Measurements from ENCODE around the gene C1QTNF1.
"Not testable (repeated sequence)": the region's sequence is repeated elsewhere in the genome, so short reads cannot be mapped to it uniquely, and the experiment has no call there.

Gene C1QTNF1

DNA sequence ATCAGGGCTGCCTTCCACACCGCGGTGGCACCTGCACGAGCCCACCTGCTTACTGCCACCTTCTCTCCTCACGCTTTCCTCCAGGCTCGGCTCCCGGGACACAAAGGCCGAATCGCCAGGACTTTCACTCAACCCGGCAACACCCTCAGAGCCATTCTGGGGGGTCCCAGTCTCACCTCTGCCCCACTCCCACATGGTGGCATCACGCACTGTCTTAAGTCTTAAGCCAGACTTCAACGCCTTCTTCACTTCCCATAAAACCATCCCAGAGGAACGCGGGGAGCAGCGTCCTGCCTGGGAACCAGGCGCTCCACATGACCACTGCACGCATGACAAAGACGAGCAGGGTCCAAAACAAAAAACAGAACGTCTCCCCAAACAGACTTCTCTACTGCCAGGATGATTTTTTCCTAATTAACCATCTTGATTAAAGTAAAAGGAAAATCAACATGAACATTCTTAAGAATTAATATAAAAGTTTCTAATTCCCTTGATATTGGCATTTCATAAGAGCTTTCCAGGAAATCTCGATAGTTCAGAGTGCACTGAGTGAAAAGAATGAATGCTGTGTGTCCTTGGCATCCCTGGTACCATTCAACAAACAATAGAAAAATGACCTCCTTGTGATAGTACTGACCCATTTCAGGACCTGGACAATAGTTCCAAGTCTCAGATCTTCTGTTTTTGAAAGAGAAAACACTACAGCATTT, 17.0 kb upstream of the C1QTNF1 start:
- DNase-seq: no peak

DNA sequence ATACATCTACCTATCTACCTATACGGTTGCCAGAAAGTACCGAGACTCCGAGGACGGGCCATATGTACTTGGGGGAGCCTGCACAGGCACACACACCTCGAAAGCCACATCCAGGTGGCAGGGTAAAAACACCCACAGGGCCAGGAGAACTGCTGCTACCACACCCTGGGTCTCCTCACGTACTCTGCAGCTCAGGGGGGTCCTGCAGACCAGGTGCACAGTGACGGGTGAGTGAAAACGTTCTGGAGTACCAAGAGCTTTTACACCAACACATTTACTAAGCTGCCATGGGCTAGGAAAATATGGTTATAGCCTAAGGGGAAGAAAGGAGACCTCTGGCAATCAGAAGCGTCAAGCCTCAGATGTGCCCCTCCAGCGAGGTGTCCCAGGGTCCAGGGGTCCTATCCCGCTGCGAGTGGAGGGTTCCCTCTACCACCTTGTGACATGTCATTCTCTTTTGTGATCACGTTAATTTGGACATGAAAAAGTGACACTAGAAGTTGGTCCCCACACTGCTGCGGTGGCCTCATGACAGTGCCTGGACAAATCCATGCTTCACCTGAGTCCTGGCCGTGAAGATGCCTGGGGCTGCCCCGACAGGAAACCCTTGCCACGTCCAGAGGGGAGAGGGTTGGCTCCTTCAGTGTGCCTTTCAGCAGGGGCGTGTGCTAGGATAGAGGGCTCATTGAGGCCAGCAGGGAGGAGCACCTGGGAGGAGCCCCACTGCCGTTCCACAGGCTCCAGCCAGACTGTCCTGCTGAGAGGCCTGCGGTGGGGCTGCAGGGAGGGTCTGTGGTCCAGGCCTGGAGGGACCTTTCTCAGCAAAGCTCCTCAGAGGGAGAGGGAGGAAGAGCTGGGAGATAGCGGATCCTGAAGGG, 16.2 kb upstream of the C1QTNF1 start:
- DNase-seq: no peak

DNA sequence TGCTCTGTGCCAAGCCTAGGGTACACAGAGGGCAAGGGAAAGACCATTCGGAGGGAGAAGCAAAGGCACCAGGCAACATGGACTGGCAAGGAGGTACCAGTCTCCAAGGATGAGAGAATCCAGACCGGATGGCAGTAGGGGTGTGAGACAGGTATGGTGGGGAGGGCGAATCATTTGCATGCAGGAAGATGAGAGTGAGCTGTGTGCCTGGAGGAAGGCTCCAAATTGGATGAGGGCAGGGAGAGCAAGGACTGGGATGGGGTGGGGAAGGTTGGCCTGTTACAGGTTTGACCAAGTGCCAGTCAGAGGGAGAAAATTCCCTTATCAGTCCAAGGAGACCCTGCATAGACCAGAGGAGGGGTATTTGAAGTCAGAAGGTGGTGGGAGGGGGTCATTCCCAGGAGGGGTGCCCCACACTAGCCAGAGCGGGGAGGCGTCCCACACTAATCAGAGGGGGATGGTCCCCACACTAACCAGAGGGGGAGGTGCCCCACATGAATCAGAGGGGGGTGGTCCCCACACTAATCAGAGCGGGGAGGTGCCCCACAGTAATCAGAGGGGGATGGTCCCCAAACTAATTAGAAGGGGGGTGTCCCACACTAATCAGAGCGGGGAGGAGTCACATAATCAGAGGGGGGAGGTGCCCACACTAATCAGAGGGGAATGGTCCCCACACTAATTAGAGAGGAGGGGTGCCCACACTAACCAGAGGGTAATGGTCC, 15.1 kb upstream of the C1QTNF1 start:
- no peak for DNase-seq

DNA sequence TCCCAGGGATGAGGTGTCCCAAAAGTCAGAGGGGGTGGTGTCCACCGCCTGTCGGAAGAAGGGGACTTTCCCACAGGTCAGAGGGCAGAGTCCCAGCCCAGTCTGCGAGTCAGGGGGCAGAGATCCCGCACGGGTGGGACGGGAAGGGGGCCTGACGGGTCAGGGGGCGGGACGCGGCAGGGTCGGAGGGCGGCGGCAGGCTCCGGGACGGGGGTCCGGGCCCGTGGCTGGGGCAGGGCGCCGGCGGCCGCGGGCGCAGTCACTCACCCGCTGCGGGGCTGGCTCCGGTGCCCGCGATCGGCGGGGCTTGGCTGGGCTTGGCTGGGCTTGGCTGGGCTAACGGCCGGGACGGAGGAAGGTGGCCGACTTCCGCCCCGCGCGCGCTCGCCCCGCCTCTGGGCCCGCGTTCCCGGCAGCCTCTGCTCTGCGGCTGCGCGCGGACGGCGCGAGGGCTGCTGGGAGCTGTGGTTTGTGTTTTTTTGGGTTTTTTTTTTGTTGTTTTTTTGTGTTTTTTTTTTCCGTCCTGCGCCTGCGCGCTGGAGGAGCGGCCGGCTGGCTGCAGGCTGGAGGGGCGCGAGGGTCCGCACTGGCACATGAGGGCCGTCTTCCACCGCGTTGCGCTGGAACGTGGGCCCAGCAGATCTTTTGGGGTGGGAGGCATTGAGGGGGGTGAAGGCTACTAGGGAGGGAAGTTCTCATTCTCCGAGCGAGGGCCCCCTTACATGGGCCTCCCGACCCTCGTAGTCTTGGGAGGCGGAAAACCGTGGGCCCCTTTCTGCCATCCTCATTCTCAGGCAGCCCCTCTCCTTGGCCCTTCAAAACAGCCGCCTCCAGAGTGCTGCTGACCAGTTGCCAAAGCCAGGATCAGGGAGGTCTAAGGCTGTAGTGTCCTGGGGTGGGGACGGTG, 14.3 kb upstream of the C1QTNF1 start, which contains the start of gene CANT1:
CANT1 (minus strand) TSS at position 368 of the 907 bp plus-strand sequence. CDS start 12,142 bp downstream, outside the sequence.
- peak; percentile 77 to 80 for DNase-seq

DNA sequence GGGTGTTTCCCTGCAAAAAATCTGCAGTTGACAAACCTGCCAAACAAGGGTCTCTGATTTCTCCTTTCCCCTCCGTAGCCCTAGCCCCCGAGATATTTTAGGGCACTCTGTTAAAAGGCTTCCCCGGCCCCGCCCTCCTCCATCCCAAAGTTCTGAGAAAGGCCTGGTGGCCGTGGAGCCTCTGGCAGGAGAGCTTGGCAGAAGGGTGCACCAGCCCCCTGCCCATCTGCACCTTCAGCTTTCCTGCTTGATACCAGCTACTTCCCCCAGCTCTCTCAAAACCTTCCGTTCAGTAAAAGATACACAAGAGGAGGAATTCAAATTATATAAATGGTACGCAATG, 13.7 kb upstream of the C1QTNF1 start:
- no peak for DNase-seq

DNA sequence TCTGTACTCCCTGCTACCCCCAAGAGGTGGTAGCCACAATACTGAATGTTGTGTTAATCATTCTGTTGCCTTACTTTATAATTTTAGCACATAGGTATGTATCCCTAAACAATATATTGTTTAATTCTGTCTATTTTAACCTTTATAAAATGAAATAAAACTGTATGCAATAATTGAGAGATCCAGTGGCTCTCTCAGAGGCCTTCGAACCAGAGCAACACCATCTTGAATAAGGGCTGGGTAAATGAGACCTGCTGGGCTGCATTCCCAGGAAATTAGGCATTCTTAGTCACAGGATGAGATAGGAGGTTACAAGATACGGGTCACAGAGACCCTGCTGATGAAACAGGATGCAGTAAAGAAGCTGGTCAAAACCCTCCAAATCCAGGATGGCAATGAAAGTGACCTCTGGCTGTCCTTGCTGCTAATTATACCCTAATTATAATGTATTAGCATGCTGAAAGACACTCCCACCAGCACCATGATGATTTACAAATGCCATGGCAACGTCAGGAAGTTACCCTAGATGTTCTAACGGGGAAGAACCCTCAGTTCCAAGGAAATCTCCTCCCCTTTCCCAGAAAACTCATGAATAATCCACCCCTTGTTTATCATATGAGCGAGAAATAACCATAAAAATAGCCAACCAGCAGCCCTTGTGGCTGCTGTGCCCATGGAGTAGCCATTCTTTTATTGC, 12.4 kb upstream of the C1QTNF1 start:
- DNase-seq: no peak

DNA sequence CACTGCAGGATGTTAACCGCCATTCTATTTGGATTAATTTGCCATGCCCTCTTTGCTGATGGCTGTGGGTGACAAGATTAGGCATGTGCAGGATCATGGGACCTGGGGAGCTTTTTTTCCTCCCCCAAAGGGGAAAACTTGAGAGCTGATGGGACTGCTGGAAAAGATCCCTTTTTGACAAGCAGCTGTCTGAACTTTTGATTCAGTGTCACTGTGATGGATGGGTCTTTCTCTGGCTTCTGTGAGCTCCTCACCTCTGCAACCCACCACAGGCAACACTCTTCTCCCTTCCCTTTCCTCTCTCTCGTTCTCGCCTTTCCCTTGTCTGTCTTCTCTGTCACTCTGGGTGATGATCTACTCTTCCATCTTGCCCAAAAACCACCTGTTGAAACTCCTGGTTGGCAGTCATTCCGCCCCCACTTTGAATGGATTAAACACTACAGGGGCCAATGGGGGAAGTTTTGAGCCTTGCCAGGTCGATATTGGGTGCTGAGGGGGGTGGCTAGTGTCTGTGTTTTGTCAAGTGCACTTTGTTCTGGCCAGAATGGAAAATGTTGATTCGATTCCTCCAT, 11.3 kb upstream of the C1QTNF1 start:
- DNase-seq: no peak

DNA sequence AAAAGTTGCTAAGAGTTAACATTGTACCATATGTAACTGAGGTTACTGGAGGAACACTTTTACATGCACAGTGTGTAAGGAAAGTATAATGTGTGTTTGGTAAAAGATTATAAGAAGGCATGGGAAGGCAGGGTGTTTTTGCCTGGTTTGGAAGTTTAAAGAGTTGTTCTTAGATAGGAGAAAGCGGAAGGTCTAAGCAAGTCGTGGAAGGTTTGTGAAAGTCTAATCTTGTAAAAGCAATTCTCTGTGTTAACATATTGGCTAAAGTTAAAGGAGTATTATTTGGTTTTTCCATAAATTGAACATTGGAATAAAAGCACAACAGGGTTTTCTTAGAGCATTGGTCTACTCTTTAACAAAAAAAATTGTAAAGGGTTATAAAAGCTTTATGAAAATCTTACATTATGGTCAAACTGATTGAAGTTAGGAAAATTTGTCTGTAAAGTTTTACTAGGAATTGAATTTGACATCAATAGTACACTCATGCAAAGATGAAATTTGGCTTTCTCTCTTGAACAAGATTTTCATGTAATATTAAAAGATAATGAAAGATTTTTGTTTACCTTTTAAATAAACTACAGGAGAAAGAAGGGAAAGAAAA, 9.7 kb upstream of the C1QTNF1 start:
- DNase-seq: no peak

DNA sequence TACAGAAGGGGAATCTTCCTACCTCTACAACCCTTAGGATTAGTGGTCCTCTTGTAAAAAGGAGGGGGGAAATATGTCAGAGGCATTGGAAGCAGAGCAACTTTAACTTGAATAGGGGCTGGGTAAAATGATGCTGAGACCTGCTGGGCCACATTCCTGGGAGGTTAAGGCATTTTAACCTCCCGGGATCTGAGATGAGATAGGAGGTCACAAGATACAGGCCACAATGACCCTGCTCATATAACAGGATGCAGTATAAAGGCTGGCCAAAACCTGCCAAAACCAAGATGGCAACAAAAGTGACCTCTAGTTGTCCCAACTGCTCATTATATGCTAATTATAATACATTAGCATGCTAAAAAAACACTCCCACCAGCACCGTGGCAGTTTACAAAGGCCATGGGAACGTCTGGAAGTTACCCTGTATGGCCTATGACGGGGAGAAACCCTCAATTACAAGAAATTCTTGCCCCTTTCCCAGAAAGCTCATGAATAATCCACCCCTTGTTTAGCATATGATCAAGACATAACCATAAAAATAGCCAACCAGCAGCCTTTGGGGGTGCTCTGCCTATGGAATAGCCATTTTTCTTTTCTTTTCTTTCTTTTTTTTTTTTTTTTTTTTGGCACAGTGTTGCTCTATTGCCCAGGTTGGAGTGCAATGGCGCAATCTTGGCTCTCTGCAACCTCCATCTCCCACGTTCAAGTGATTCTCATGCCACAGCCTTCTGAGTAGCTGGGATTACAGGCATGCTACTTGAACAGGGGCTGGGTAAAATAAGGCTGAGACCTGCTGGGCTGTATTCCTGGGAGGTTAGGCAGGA, 6.2 kb upstream of the C1QTNF1 start:
- no peak for DNase-seq

DNA sequence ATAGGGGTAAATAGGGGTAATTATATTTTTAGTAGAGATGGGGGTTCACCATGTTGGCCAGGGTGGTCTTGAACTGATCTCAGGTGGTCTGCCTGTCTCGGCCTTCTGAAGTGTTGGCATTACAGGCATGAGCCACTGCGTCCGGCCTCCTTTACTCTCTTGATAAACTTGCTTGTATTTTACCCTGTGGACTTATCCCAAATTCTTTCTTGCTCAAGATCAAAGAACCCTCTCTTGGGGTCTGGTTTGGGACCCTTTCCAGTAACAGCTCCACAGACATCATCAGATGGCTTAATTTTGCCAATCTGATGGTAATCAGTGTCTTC, 5.6 kb upstream of the C1QTNF1 start:
- DNase-seq: no peak

DNA sequence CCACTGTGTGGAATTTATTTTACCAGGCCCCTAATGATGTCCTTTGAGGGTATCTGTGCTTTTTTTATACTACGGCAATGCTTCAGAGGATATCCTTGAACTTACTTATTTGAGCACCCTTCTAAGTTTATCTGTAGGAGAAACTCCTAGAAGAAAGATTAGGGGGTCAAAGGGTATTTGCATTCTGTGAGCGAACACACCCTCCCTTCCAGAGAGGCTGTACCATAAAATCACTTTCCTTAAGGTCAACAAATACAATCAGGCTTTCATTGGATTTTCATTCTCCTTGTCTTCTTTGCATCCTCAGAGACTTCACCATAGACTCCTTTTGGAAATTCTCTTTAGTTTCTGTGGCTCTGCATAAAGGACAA, 4.7 kb upstream of the C1QTNF1 start:
- no peak for DNase-seq

DNA sequence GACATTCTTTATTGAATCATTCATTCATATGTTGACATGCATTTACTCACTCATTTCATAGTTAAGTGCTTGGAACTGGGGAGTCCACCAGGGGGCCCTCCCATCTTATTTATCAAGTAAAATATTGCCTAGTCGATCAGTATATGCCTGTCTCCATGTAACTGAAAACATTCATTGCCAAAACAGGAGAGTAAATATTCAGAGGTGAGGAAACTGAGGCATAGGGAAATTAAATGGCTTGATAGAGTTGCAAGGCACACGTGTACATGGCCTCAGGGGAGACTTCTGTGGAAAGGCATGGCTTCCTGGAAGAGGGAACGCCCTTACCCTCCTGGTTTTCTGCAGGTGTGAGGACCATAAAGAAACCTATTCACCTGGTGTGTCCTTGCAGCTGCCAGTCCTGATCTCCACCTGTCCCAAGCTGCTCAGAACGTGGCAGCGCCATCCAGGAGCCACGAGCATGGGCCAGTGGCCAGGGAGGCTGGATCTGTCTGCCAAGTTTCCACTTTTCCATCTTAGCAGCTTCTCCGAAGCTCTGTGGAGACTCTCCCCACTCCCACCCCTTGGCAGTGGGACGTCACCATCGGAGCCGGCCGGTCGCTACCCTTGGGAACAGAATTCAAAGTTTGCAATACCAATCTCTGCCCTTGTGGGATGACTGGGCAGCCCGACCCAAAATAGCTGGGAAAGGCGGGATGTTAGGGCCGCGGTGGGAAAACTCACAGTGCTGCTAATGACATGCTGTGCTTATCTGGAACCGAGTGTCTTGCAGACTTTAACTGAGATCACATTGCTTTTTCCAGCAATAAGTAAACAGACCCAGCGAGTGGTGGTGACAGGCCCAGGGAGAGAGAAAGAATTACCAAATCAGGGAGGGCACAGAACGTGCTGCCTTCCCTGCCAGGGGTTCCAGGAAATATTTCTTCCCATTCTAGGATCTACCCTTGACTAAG, 4.1 kb upstream of the C1QTNF1 start:
- peak; percentile 46 to 53 for DNase-seq

DNA sequence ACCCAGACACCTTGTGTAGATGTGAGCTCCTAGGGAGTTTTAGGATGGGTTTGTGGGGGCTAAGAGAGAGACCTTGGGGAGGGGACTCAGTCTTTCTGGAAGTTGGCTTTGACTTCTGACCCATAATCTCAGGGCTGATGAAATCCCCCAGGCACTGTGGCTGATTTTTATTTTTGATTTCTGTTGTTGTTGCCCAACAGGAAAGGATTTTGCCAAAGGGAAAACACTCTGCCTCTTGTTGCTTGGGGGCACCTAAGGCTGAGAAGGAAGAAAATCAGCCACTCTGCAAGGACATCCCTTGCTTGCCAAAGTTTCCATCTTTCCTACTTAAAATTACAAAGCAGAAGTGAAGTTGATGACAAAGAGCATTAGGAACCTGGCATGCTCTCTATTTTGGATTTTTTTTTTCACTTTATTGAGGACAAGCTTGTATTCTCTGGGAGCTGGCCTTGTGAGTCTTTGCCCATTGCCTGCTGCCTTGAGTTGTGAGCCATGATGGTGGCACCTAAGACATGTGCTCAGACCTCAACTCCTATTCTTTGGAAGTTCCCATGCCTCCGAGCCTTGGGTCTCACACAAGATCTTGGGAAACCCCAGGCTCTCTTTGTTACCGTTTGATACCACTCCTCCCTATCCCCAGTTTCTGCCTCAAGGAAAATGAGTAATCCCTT, 3.2 kb upstream of the C1QTNF1 start:
- no peak for DNase-seq

DNA sequence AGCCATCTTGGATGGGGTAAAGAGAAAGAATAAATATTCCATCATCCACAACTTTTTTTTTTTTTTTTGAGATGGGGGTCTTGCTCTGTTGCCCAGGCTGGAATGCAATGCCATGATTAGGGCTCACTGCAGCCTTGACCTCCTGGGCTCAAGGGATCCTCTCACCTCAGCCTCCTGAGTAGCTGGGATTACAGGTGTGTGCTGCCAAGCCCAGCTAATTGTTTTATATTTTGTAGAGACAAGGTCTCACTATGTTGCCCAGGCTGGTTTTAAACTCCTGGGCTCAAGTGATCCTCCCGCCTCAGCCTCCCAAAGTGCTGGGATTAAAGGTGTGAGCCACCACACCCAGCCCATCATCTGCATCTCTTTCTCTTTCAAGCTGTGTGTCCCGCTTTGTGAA, 2.0 kb upstream of the C1QTNF1 start:
- DNase-seq: not testable (repeated sequence)

DNA sequence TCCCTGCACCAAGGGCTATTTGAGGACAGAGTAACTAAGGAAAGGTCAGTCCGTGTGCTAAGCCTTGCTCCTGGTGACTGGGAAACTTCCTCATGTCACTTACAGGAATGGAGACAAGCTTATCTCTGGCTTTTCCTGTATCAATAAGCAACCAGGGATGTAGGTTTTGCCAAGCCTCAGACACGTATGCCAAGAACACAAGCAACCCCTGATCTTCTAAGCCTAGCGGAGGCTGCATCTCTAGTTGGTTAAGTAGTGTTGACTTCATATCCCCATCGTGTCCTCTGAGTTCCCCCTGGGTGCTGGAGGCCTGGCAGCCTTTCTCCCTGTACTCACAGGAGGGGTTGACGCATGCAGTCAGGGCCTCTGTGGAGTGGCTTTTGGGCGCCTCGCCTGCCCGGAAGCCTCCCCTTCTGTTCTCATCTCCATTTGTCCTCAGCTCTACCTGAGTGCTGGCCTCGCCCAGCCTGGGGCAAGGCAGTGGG, 1.4 kb upstream of the C1QTNF1 start:
- no peak for DNase-seq

DNA sequence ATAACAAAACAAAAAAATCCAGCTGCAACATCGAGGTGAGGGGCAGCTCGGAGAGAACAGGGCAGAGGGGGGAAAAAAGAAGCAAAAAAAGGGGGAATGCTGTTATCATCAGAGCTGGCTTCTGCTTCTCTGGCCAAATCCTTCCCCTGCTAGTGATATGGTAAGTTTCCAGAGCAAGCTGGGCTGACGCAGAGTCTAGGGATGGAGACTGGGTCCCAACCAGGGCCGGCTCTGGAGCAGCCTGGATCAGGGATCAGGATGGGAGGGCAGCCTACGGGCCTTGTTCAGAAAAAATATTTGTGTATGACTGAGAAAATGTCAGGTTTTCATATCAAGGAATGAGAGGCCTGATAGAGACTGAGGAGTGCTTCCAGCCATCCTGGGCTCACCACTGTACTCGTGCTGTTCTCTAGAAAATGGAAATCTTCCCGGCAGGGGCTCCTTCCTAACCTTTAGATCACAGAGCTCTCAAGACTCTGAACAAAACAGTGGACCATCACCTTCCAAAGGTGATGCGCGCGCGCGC, 726 bp upstream of the C1QTNF1 start:
- no peak for DNase-seq

DNA sequence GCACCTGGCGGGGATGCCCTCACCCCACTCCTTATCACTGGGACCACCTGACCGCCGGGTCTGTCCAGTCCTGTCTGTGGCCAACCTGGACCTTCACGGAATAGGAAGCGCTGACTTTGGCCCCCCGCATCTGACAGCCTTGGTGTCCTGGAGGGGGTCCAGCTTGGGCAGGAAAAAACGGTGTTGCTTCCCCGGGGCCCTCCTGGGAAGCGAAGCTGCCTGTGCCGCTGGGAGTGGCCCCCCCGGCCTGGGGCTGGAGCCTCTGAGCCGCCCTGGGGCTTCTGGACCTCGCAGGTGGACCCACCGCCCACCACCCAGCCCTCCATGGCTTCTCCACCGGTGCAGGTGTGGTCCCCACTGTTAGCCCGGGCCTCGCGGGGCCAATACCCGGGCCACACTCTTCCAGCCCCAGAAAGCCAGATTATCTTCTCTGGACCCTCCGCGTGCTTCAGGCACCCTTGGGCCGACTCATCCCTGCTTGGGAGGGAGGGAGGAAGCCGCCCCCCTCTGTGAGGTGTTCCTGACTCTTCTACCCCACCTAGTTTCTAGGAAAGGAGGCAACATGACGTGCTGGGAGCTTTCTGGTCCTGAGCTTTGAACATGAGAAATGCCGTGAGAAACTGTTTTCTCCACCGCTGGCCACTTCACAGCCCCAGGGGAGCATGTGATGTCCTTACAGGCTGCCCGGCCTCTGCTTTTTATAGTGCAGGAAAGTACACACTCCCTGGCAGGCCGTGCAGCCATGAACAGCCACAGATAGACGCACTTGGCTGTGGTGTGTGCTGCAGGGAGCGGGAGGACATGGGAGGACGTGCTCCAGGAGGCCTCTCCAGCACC, 1.1 kb downstream of the C1QTNF1 start:
- DNase-seq: no peak
